Panc1 (cell line): ENCODE measurements around the gene SH3GLB1. TPM values are rescaled to one million over a fixed set of nuclear protein-coding genes. Genes with fewer than 3 reads are reported as not detected.

Experiments
- ATAC-seq: fragments of 200-7000 bp; cut with Tn5 transposase; 2 replicates; pipeline ENCODE4 v1.9.1; 2020; ENCODE audit warnings: mild to moderate bottlenecking, moderate library complexity
- BruUV-seq: library from RNA; stranded (reverse); fragments of 400-500 nt; replicated peaks from 2 replicates; lab custom pipeline; 2021; lab: Mats Ljungman, UMichigan
- CTCF ChIA-PET: fragments of 300-600 bp; sonication (Branson Sonifier 250); formaldehyde crosslinking; loops from one replicate; lab custom pipeline; 2022; ENCODE audit warnings: antibody characterized with exemption; lab: Charles Lee
- POLR2A ChIA-PET: fragments of 300-600 bp; sonication (Branson Sonifier 250); formaldehyde crosslinking; loops from one replicate; lab custom pipeline; 2022; ENCODE audit warnings: antibody characterized with exemption; lab: Charles Lee
- DNase-seq: peaks from one replicate; pipeline ENCODE4 v3.0.0-alpha.2; 2010; ENCODE audit warnings: low read depth, low spot score
- H3K27ac ChIP-seq: 2 replicates; pipeline ENCODE4 v1.5.1; 2011; ENCODE audit warnings: mild to moderate bottlenecking, low read length, inconsistent platforms
- H3K27me3 ChIP-seq: fragments of 200-500 bp; sonication (Bioruptor generic); 2 replicates; pipeline ENCODE4 v1.6.0; 2014; ENCODE audit warnings: low read length, inconsistent platforms; ENCODE audit not compliant: control insufficient read depth, insufficient read depth
- H3K36me3 ChIP-seq: fragments of 200-500 bp; sonication (Bioruptor generic); 2 replicates; pipeline ENCODE4 v1.5.1; 2014; ENCODE audit warnings: inconsistent platforms, mild to moderate bottlenecking, low read length, moderate library complexity; ENCODE audit not compliant: control insufficient read depth, insufficient read depth
- H3K4me1 ChIP-seq: 2 replicates; pipeline ENCODE4 v1.5.1; 2011; ENCODE audit warnings: inconsistent platforms, mild to moderate bottlenecking, low read length, moderate library complexity; ENCODE audit not compliant: control insufficient read depth, insufficient read depth
- H3K4me3 ChIP-seq, 2 experiments: 2 replicates each; pipeline ENCODE4 v1.5.1; 2011 to 2012; ENCODE audit warnings: low read depth in 2 of 2, low read length in 2 of 2, mild to moderate bottlenecking in 2 of 2, inconsistent platforms in 1 of 2, moderate library complexity in 1 of 2
- H3K9me3 ChIP-seq: fragments of 200-500 bp; sonication (Bioruptor generic); 2 replicates; pipeline ENCODE4 v1.5.1; 2014; ENCODE audit warnings: low read depth, mild to moderate bottlenecking, inconsistent platforms, low read length, moderate library complexity; ENCODE audit not compliant: control insufficient read depth, insufficient read depth
- CTCF ChIP-seq: fragments of 450-650 bp; IDR thresholded peaks from 2 replicates; pipeline ENCODE4 v1.5.1; 2017; ENCODE audit warnings: mild to moderate bottlenecking
- POLR2AphosphoS5 ChIP-seq: IDR thresholded peaks from 2 replicates; pipeline ENCODE4 v1.6.1; 2012; ENCODE audit warnings: mild to moderate bottlenecking, low read depth, low read length, moderate library complexity
- SIN3A ChIP-seq: IDR thresholded peaks from 2 replicates; pipeline ENCODE4 v1.6.1; 2012; ENCODE audit warnings: low read depth, mild to moderate bottlenecking, low read length, moderate library complexity, borderline replicate concordance; ENCODE audit not compliant: insufficient read depth
- TCF7L2 ChIP-seq: IDR thresholded peaks from 2 replicates; pipeline ENCODE4 v1.6.1; 2011; ENCODE audit warnings: mild to moderate bottlenecking, low read depth, low read length, inconsistent platforms
- in situ Hi-C: cut with HindIII; loops from 2 replicates; pipeline ENCODE4 v1.10.0; 2016; ENCODE audit warnings: low sequenced_read_pairs, low pct_unique_long_range_greater_than_20kb
- intact Hi-C: fragments of 100-400 bp; cut with micrococcal nuclease; formaldehyde crosslinking; loops from one replicate; pipeline ENCODE4 v1.10.0; 2022; ENCODE audit not compliant: unreplicated experiment
- total RNA-seq: library from RNA; stranded (reverse); gene quantifications from one replicate; pipeline ENCODE4 v1.2.1, GENCODE V29; 2021; ENCODE audit not compliant: unreplicated experiment
- TF ChIP-seq, protein P1 (sequence below), 2 experiments: IDR thresholded peaks; 2 replicates each; pipeline ENCODE4 v1.6.1; 2011 to 2012; ENCODE audit warnings: low read depth in 2 of 2, control low read depth in 1 of 2, low read length in 1 of 2, mild to moderate bottlenecking in 1 of 2, moderate library complexity in 1 of 2; ENCODE audit not compliant: insufficient read depth in 1 of 2

Gene SH3GLB1
- total RNA-seq, 1 experiment from 2014 or later = 94.3 TPM

DNA sequence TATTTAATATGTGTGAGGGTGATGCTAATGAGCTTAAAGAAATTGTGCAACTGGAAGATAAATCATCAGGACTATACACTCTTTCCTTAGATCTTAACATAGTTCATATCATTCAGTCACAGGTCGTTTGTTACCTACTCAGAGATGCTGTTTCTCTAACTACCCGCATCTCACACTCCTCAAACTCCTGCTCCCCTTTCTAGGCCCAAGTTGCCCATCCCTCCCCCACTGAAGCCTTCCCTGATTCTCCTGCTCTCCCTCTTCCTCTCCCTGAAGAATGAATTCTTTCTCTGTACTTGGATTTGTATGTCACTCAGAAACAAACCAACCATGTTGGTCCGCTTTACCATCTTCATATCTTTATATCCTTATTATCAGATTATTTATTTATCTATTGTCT, 9.1 kb downstream of the SH3GLB1 start:
- Histone ChIP-seq H3K4me1 (peaks cover 11% of the 10 kb centered on the region; the same call in 1 of the 2 replicates), H3K36me3 (peaks cover 3% of the 10 kb centered on the region; the same call in 1 of the 2 replicates), H3K27me3 (no peaks in the 10 kb centered on the region), H3K9me3 (no peaks in the 10 kb centered on the region), H3K4me3 (no peak overlapping the region), H3K27ac (no peak overlapping the region)
- DNase-seq = no peak
- intact Hi-C loops (no loop called here), in situ Hi-C loops (no loop called here)
- CTCF ChIA-PET = interaction anchor here (1.1 kb wide), 1 partner anchor 9 kb away, joined by 4 read pairs; the partner anchor contains the start of gene SH3GLB1
- no TSS peak for BruUV-seq
- TF ChIP-seq, protein P1, sequence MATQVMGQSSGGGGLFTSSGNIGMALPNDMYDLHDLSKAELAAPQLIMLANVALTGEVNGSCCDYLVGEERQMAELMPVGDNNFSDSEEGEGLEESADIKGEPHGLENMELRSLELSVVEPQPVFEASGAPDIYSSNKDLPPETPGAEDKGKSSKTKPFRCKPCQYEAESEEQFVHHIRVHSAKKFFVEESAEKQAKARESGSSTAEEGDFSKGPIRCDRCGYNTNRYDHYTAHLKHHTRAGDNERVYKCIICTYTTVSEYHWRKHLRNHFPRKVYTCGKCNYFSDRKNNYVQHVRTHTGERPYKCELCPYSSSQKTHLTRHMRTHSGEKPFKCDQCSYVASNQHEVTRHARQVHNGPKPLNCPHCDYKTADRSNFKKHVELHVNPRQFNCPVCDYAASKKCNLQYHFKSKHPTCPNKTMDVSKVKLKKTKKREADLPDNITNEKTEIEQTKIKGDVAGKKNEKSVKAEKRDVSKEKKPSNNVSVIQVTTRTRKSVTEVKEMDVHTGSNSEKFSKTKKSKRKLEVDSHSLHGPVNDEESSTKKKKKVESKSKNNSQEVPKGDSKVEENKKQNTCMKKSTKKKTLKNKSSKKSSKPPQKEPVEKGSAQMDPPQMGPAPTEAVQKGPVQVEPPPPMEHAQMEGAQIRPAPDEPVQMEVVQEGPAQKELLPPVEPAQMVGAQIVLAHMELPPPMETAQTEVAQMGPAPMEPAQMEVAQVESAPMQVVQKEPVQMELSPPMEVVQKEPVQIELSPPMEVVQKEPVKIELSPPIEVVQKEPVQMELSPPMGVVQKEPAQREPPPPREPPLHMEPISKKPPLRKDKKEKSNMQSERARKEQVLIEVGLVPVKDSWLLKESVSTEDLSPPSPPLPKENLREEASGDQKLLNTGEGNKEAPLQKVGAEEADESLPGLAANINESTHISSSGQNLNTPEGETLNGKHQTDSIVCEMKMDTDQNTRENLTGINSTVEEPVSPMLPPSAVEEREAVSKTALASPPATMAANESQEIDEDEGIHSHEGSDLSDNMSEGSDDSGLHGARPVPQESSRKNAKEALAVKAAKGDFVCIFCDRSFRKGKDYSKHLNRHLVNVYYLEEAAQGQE (IDR thresholded peaks at IDR 0.05; ENCODE audit: insufficient read depth in 1 of 2, low read depth in 2 of 2, low read length in 1 of 2) = no peak
- TF ChIP-seq SIN3A = no peak
- TF ChIP-seq TCF7L2 = no peak
- TF ChIP-seq POLR2AphosphoS5 = no peak
- no peak for TF ChIP-seq CTCF
- no peak for ATAC-seq
- POLR2A ChIA-PET = interaction anchor here (1.5 kb wide), 1 partner anchor 9 kb away, joined by 5 read pairs; the partner anchor contains the start of gene SH3GLB1

GRCh38 chr1:86714159-86714558, 9.8 kb downstream of the SH3GLB1 start:
- BruUV-seq = no TSS peak
- H3K4me1 ChIP-seq = peaks cover 11% of the 10 kb centered on the region; the same call in 1 of the 2 replicates
- in situ Hi-C loops = no loop called here
- no peak overlapping the region for H3K4me3 ChIP-seq
- no peak overlapping the region for H3K27ac ChIP-seq
- H3K27me3 ChIP-seq = no peaks in the 10 kb centered on the region
- H3K9me3 ChIP-seq = no peaks in the 10 kb centered on the region
- DNase-seq (no peak), ATAC-seq (peak; percentile 65; the same call in 1 of the 2 replicates)
- H3K36me3 ChIP-seq = peaks cover 4% of the 10 kb centered on the region; the same call in 1 of the 2 replicates
- POLR2A ChIA-PET = interaction anchor here (0.6 to 1.5 kb wide), 2 partner anchors 10 to 1294 kb away, joined by 3 to 5 read pairs; partner anchors contain the start of gene SH3GLB1
- intact Hi-C loops = no loop called here
- CTCF ChIA-PET = interaction anchor here (1.1 kb wide), 1 partner anchor 10 kb away, joined by 4 read pairs; the partner anchor contains the start of gene SH3GLB1
- no peak for TF ChIP-seq SIN3A
- TF ChIP-seq TCF7L2 = no peak
- no peak for TF ChIP-seq CTCF
- TF ChIP-seq, protein P1 (IDR thresholded peaks at IDR 0.05; ENCODE audit: insufficient read depth in 1 of 2, low read depth in 2 of 2, low read length in 1 of 2) = no peak
- no peak for TF ChIP-seq POLR2AphosphoS5
